Fibroblast of lung (primary cell): ENCODE results near the gene S100A3. TPM values are rescaled to one million over a fixed set of nuclear protein-coding genes. Genes with fewer than 3 reads are reported as not detected.

Experiments
- DNase-seq, 2 donors: peaks; one replicate each; pipeline versions ENCODE4 v3.0.0 to v3.0.0-alpha.2; 2010; ENCODE audit warnings: low read depth in 2 of 2
- H2AFZ ChIP-seq: 2 replicates; pipeline ENCODE4 v1.5.1; 2012; ENCODE audit warnings: low read length, control low read depth, inconsistent platforms
- H3K27ac ChIP-seq: 2 replicates; pipeline ENCODE4 v1.5.1; 2011; ENCODE audit warnings: low read length, control low read depth; ENCODE audit not compliant: insufficient read depth
- H3K27me3 ChIP-seq: 2 replicates; pipeline ENCODE4 v1.5.1; 2011; ENCODE audit warnings: mild to moderate bottlenecking, low read length; ENCODE audit not compliant: control insufficient read depth, insufficient read depth
- H3K36me3 ChIP-seq: 2 replicates; pipeline ENCODE4 v1.5.1; 2011; ENCODE audit warnings: low read length; ENCODE audit not compliant: control insufficient read depth, insufficient read depth
- H3K4me1 ChIP-seq: 2 replicates; pipeline ENCODE4 v1.5.1; 2011; ENCODE audit warnings: low read length; ENCODE audit not compliant: control insufficient read depth, insufficient read depth; ENCODE audit errors: extremely low read depth
- H3K4me2 ChIP-seq: 2 replicates; pipeline ENCODE4 v1.5.1; 2011; ENCODE audit warnings: low read length, control low read depth; ENCODE audit not compliant: insufficient read depth; ENCODE audit errors: extremely low read depth
- H3K4me3 ChIP-seq, 4 experiments: fragments of 200-600 bp in 1 of 4; sonication (generic) in 1 of 4; replicated peaks in 1 of 4; 2 replicates each; pipeline ENCODE4 v1.5.1; 2011 to 2016; ENCODE audit warnings: low read length in 4 of 4, low read depth in 3 of 4, mild to moderate bottlenecking in 3 of 4, control low read depth in 2 of 4, inconsistent platforms in 1 of 4, mixed read lengths in 1 of 4; ENCODE audit not compliant: insufficient read depth in 1 of 4; ENCODE audit errors: control extremely low read depth in 1 of 4
- H3K79me2 ChIP-seq: 2 replicates; pipeline ENCODE4 v1.5.1; 2012; ENCODE audit warnings: mild to moderate bottlenecking, low read length, inconsistent platforms; ENCODE audit not compliant: control insufficient read depth, insufficient read depth
- H3K9ac ChIP-seq: 2 replicates; pipeline ENCODE4 v1.5.1; 2011; ENCODE audit warnings: mild to moderate bottlenecking, low read length, control low read depth; ENCODE audit not compliant: insufficient read depth
- H3K9me3 ChIP-seq: 2 replicates; pipeline ENCODE4 v1.5.1; 2012; ENCODE audit warnings: low read depth, low read length; ENCODE audit not compliant: control insufficient read depth, insufficient read depth
- H4K20me1 ChIP-seq: 2 replicates; pipeline ENCODE4 v1.5.1; 2011; ENCODE audit warnings: low read length; ENCODE audit not compliant: control insufficient read depth, insufficient read depth; ENCODE audit errors: extremely low read depth
- EZH2 ChIP-seq: IDR thresholded peaks from 2 replicates; pipeline ENCODE4 v1.5.1; 2012; ENCODE audit warnings: low read length, control low read depth, mild to moderate bottlenecking; ENCODE audit errors: missing control alignments
- polyA plus RNA-seq, 2 donors: library from polyadenylated mRNA; depleted of rRNA in 1 of 2; stranded (reverse) in 1 of 2; unstranded in 1 of 2; fragments of >200 nt; gene quantifications; 2 replicates each; pipeline ENCODE4 v1.2.1, GENCODE V29; 2011 to 2012; ENCODE audit warnings: missing spikeins in 1 of 2
- total RNA-seq: library from RNA; depleted of rRNA; stranded (reverse); fragments of >200 nt; gene quantifications from 2 replicates; pipeline ENCODE4 v1.2.1, GENCODE V29; 2014
- TF ChIP-seq, protein P1 (sequence below), 2 donors: IDR thresholded peaks in 1 of 2; conservative IDR thresholded peaks in 1 of 2; 1 replicate in 1 of 2; 2 replicates in 1 of 2; pipeline ENCODE4 v1.5.1; 2011 to 2012; ENCODE audit warnings: low read length in 2 of 2, control low read depth in 1 of 2, inconsistent platforms in 1 of 2, low read depth in 1 of 2, mild to moderate bottlenecking in 1 of 2

Gene S100A3
- total and polyA plus RNA-seq, 2 donors (not counting 1 experiment from before 2014, with no cell fraction given) = 6.8 to 14.8 TPM

DNA sequence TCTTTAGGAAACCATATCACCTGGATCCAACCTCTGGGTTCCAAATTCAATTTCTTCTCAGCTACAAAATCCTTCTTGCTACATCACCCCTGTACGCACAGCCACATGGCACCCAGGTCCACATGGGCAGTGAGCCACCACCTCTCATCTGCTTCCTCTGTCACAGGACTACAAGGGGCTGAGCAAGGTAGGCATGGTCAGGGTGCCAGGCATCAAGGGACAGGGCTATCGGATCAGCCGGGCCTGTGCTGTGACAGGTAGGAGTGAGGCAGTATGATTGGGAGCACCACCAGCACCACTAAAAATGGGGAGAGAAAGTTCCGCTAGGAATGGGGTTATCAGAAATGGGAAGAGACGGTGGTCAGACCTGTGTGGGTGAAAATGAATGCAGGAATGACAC is 42.7 kb downstream of the S100A3 start:
- Histone ChIP-seq H3K79me2 (no peaks in the 10 kb centered on the region), H3K4me1 (peaks cover 18% of the 10 kb centered on the region), H2AFZ (no peak overlapping the region), H4K20me1 (no peaks in the 10 kb centered on the region), H3K9ac (no peak overlapping the region), H3K27ac (peak overlapping the region; percentile 71), H3K36me3 (no peaks in the 10 kb centered on the region), H3K27me3 (no peaks in the 10 kb centered on the region), H3K4me2 (peak overlapping the region; percentile 60), H3K4me3 (no peak overlapping the region), H3K9me3 (no peaks in the 10 kb centered on the region)
- TF ChIP-seq, protein P1, sequence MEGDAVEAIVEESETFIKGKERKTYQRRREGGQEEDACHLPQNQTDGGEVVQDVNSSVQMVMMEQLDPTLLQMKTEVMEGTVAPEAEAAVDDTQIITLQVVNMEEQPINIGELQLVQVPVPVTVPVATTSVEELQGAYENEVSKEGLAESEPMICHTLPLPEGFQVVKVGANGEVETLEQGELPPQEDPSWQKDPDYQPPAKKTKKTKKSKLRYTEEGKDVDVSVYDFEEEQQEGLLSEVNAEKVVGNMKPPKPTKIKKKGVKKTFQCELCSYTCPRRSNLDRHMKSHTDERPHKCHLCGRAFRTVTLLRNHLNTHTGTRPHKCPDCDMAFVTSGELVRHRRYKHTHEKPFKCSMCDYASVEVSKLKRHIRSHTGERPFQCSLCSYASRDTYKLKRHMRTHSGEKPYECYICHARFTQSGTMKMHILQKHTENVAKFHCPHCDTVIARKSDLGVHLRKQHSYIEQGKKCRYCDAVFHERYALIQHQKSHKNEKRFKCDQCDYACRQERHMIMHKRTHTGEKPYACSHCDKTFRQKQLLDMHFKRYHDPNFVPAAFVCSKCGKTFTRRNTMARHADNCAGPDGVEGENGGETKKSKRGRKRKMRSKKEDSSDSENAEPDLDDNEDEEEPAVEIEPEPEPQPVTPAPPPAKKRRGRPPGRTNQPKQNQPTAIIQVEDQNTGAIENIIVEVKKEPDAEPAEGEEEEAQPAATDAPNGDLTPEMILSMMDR (conservative IDR thresholded peaks at IDR 0.05 in 1 of 2, IDR thresholded peaks at IDR 0.05 in 1 of 2; ENCODE audit: low read depth in 1 of 2, low read length in 2 of 2) = no peak
- no peak for TF ChIP-seq EZH2
- DNase-seq = no peak

DNA sequence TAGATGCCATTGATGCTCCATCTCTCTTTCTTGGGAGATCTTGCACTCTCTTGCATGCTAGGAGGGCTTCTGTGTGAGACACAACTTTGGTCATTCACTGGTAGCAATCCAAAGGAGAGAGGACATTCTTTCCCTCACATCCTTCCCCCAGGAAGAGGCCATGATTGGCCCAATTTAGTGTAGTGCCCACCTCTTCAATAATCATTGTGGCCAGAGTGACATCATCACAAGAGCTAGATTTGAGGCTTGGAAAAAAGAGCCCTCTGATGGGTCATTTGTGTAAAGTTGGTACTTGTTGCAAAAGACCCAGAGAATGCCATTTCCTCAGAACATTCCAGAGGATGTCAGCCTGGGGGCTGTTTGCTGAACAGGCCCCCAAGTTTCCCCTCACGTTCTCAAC is 43.5 kb downstream of the S100A3 start:
- Histone ChIP-seq H3K79me2 (no peaks in the 10 kb centered on the region), H3K27ac (no peak overlapping the region), H3K4me1 (peaks cover 18% of the 10 kb centered on the region), H3K9ac (no peak overlapping the region), H4K20me1 (no peaks in the 10 kb centered on the region), H2AFZ (no peak overlapping the region), H3K4me2 (no peak overlapping the region), H3K9me3 (no peaks in the 10 kb centered on the region), H3K36me3 (no peaks in the 10 kb centered on the region), H3K27me3 (no peaks in the 10 kb centered on the region), H3K4me3 (no peak overlapping the region)
- no peak for TF ChIP-seq EZH2
- TF ChIP-seq, protein P1 (conservative IDR thresholded peaks at IDR 0.05 in 1 of 2, IDR thresholded peaks at IDR 0.05 in 1 of 2; ENCODE audit: low read depth in 1 of 2, low read length in 2 of 2) = no peak
- DNase-seq = peak in 1 of 2 donors; percentile 28

DNA sequence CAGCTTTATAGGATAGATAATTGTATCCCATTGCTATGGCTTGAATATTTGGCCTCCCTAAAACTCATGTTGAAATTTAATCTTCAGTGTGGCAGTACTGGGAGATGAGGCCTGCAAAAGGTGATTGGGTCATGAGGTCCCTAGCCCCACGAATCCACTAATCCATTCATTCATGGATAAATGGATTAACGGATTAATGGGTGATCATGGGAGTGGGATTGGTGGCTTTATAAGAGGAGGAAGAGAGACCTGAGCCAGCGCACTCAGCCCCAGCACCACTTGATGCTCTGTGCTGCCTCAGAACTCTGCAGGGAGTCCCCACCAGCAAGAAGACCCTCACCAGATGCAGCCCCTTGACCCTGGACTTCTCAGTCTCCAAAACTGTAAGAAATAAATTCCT is 45.3 kb downstream of the S100A3 start:
- H3K79me2 ChIP-seq = no peaks in the 10 kb centered on the region
- H3K9me3 ChIP-seq = no peaks in the 10 kb centered on the region
- H3K9ac ChIP-seq = no peak overlapping the region
- H4K20me1 ChIP-seq = no peaks in the 10 kb centered on the region
- H3K4me3 ChIP-seq = no peak overlapping the region
- H3K27me3 ChIP-seq = peaks cover 4% of the 10 kb centered on the region
- H3K27ac ChIP-seq = no peak overlapping the region
- H3K4me2 ChIP-seq = no peak overlapping the region
- no peak overlapping the region for H2AFZ ChIP-seq
- H3K36me3 ChIP-seq = no peaks in the 10 kb centered on the region
- TF ChIP-seq EZH2 = no peak
- TF ChIP-seq, protein P1 (conservative IDR thresholded peaks at IDR 0.05 in 1 of 2, IDR thresholded peaks at IDR 0.05 in 1 of 2; ENCODE audit: low read depth in 1 of 2, low read length in 2 of 2) = no peak
- peaks cover 18% of the 10 kb centered on the region for H3K4me1 ChIP-seq
- no peak for DNase-seq
